Spleen (tissue), 7 donors: ENCODE results near the gene TGOLN2.

Experiments used
- POLR2A ChIP-seq, 3 donors: fragments of 450-650 bp; IDR thresholded peaks; one replicate each; pipeline ENCODE4 v1.5.1; 2017; ENCODE audit warnings: antibody characterized with exemption in 3 of 3, mild to moderate bottlenecking in 1 of 3
- POLR2AphosphoS5 ChIP-seq, 3 donors: sonication (generic); formaldehyde crosslinking; IDR thresholded peaks; one replicate each; pipeline ENCODE4 v1.5.1; 2017; ENCODE audit warnings: antibody characterized with exemption in 3 of 3
- TF ChIP-seq, protein P1 (sequence below), 11 experiments: fragments of 200-600 bp in 7 of 11; fragments of 450-650 bp in 4 of 11; sonication (generic) in 4 of 11; IDR thresholded peaks in 8 of 11; conservative IDR thresholded peaks in 3 of 11; 1 replicate in 7 of 11; 2 replicates in 4 of 11; pipeline versions ENCODE4 v1.4.0 to v1.8.0; 2016 to 2021; ENCODE audit warnings: antibody characterized with exemption in 11 of 11, inconsistent platforms in 4 of 11, mild to moderate bottlenecking in 1 of 11
- donor health status: DM: no; HTN: no; CAD: no; lungs with moderate emphysema.
- donor health status: DM: no; HTN: no; CAD: no.
- donor health status: DM: no; HTN: no; CAD: no.

DNA sequence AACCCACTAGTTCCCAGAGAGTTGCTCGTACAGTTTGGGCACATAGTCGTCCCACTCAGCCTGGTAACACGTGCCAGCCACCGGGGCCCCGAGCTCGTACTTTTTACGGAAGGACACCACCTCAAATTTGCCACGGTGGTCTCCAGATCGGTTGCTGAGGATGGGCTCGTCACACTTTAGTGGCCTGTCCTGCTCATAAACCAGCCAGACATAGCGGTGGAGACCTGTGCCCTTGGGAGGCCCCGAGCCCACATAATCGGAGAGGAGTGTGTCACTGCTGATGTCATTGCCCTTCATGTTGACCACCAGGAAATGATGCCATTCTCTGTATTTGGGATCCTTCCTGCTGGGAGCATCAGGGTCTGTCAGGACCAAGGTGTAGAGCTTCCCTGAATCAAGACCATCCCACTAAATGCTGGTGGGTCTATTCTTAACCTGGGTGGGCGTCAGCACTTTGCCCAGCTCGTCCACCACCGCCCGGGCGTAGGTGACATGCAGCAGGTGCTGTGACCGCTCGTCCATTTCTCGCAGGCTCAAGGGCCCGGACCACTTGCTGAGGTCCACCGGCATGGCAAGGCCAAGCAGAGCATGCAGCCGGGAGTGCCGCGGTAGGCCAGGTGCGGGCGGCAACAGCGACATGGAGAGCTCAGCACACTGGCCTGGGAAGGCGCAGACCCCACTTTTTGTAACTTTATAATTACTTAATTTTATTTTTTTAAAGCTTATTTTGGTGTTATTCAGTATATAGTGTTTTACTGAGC is 13.7 kb upstream of the TGOLN2 start:
- TF ChIP-seq, protein P1, sequence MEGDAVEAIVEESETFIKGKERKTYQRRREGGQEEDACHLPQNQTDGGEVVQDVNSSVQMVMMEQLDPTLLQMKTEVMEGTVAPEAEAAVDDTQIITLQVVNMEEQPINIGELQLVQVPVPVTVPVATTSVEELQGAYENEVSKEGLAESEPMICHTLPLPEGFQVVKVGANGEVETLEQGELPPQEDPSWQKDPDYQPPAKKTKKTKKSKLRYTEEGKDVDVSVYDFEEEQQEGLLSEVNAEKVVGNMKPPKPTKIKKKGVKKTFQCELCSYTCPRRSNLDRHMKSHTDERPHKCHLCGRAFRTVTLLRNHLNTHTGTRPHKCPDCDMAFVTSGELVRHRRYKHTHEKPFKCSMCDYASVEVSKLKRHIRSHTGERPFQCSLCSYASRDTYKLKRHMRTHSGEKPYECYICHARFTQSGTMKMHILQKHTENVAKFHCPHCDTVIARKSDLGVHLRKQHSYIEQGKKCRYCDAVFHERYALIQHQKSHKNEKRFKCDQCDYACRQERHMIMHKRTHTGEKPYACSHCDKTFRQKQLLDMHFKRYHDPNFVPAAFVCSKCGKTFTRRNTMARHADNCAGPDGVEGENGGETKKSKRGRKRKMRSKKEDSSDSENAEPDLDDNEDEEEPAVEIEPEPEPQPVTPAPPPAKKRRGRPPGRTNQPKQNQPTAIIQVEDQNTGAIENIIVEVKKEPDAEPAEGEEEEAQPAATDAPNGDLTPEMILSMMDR (IDR thresholded peaks at IDR 0.05 in 8 of 11, conservative IDR thresholded peaks at IDR 0.05 in 3 of 11): no peak
- TF ChIP-seq POLR2A (IDR thresholded peaks at IDR 0.05) (no peak), POLR2AphosphoS5 (IDR thresholded peaks at IDR 0.05) (no peak)
